Endothelial cell (in vitro differentiated cells): ENCODE data around the gene ARID1A. TPM values are rescaled to one million over a fixed set of nuclear protein-coding genes. Genes with fewer than 3 reads are reported as not detected.
A peak's percentile ranks its signal among the peaks of the same experiment; 100 is the strongest.

ENCODE experiments used
- DNase-seq: peaks from one replicate; pipeline ENCODE4 v3.0.0; 2021; ENCODE audit warnings: low spot score
- H3K27ac Mint-ChIP-seq: one replicate; pipeline ENCODE4 v1.8.0; 2021; ENCODE audit warnings: mixed read lengths, inconsistent platforms; ENCODE audit not compliant: unreplicated experiment
- H3K27me3 Mint-ChIP-seq: one replicate; pipeline ENCODE4 v1.8.0; 2021; ENCODE audit warnings: mild to moderate bottlenecking, moderate library complexity, mixed read lengths, inconsistent platforms; ENCODE audit not compliant: unreplicated experiment
- H3K36me3 Mint-ChIP-seq: one replicate; pipeline ENCODE4 v1.8.0; 2021; ENCODE audit warnings: mild to moderate bottlenecking, low read depth, mixed read lengths, inconsistent platforms; ENCODE audit not compliant: unreplicated experiment
- H3K4me1 Mint-ChIP-seq: one replicate; pipeline ENCODE4 v1.8.0; 2021; ENCODE audit warnings: mild to moderate bottlenecking, mixed read lengths, inconsistent platforms; ENCODE audit not compliant: unreplicated experiment
- H3K4me3 Mint-ChIP-seq: one replicate; pipeline ENCODE4 v1.8.0; 2021; ENCODE audit warnings: mild to moderate bottlenecking, mixed read lengths, inconsistent platforms; ENCODE audit not compliant: unreplicated experiment
- H3K9me3 Mint-ChIP-seq: one replicate; pipeline ENCODE4 v1.8.0; 2021; ENCODE audit warnings: mixed read lengths, inconsistent platforms; ENCODE audit not compliant: unreplicated experiment
- CTCF ChIP-seq: fragments of 200-600 bp; sonication (generic); IDR thresholded peaks from one replicate; pipeline ENCODE4 v1.5.0; 2021; ENCODE audit warnings: antibody characterized with exemption; ENCODE audit not compliant: unreplicated experiment
- total RNA-seq: library from RNA; stranded (reverse); fragmentation: NEBNext Ultra II Directional; extraction: Animal tissue kit (Norgen Biotek cat#: 25700); gene quantifications from one replicate; pipeline ENCODE4 v1.2.1, GENCODE V29; 2021; ENCODE audit not compliant: unreplicated experiment

ARID1A gene
- total RNA-seq, 1 donor from 2014 or later = 115 TPM

GRCh38 chr1:26711777-26712176 lies 16.0 kb downstream of the ARID1A start:
- Mint-ChIP-seq H3K36me3 (peaks cover 9% of the 10 kb centered on the region), H3K4me1 (peaks cover 41% of the 10 kb centered on the region), H3K9me3 (no peaks in the 10 kb centered on the region), H3K27me3 (no peaks in the 10 kb centered on the region), H3K27ac (no peak overlapping the region), H3K4me3 (peak overlapping the region; percentile 69)
- TF ChIP-seq CTCF = no peak
- no peak for DNase-seq

GRCh38 chr1:26717017-26717491 lies 21.2 kb downstream of the ARID1A start:
- no peak overlapping the region for H3K4me3 Mint-ChIP-seq
- no peak for TF ChIP-seq CTCF
- peaks cover 4% of the 10 kb centered on the region for H3K36me3 Mint-ChIP-seq
- no peak for DNase-seq
- no peak overlapping the region for H3K27ac Mint-ChIP-seq
- no peaks in the 10 kb centered on the region for H3K27me3 Mint-ChIP-seq
- peaks cover 73% of the 10 kb centered on the region for H3K4me1 Mint-ChIP-seq
- H3K9me3 Mint-ChIP-seq = no peaks in the 10 kb centered on the region

DNA sequence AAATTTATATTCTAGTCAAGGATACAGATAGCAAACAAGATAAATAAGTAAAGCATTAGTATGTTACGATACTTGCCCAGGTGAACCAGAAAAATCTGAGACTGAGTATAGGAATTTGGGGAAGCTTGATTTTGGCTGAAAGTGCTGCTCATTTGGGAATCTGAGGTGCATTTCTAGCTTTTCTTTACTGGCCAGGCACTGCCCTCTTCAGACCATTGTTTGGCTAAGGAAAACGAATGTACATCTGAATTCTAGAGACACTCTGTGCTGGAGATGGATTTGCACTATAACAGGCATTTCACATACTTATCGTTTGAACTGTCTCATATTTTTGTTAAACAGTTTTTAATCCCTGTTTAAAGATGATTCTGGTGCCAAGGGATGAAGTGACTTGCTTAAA lies 23.4 kb downstream of the ARID1A start:
- Mint-ChIP-seq H3K36me3 (peaks cover 8% of the 10 kb centered on the region), H3K9me3 (no peaks in the 10 kb centered on the region), H3K4me1 (peaks cover 73% of the 10 kb centered on the region), H3K4me3 (no peak overlapping the region), H3K27ac (peak overlapping the region; percentile 15), H3K27me3 (peaks cover 4% of the 10 kb centered on the region)
- no peak for TF ChIP-seq CTCF
- DNase-seq = no peak

DNA sequence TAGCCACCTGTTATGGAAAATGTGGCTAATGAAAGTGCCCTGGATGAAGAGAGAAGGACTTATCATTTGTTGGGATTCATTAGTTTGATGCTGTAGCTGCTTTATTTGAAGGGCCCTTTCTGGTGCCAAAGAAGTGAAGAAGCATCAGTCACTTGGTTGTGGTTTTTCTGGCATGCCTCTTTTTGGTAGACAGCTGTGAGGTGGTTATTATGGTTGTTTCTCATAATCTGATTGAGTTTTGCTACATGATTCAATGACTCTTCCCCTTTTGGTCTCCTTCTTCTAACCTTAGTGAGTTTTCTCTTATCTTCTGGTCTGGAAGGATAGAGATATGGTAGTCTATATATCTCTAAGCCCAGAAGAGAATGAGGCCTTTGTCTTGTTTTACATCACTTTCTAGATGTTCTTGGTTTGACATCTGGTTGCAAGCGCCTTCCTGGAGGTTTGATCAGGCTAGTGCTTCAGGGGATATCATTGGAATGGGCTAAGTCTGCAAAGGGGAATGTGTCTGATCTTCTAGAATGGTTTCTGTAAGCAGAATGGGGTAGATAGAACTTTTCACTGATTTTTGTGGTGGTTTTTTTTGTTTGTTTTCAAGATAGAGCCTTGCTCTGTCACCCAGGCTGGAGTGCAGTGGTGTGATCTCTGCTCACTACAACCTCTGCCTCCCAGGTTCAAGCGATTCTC lies 26.0 kb downstream of the ARID1A start:
- H3K4me3 Mint-ChIP-seq = peak overlapping the region; percentile 54
- no peaks in the 10 kb centered on the region for H3K9me3 Mint-ChIP-seq
- peaks cover 8% of the 10 kb centered on the region for H3K36me3 Mint-ChIP-seq
- no peak for DNase-seq
- H3K27me3 Mint-ChIP-seq = peaks cover 7% of the 10 kb centered on the region
- TF ChIP-seq CTCF = no peak
- H3K4me1 Mint-ChIP-seq = peaks cover 74% of the 10 kb centered on the region
- H3K27ac Mint-ChIP-seq = peak overlapping the region; percentile 98
